ENCODE measurements around the gene PCDHGC5. TPM values are rescaled to one million over a fixed set of nuclear protein-coding genes. Genes with fewer than 3 reads are reported as not detected.

PCDHGC5 gene
- total and polyA plus RNA-seq, 2 donors (not counting 3 experiments of a cell fraction or from before 2014, with no cell fraction given) = 0.21 to 1.2 TPM

DNA sequence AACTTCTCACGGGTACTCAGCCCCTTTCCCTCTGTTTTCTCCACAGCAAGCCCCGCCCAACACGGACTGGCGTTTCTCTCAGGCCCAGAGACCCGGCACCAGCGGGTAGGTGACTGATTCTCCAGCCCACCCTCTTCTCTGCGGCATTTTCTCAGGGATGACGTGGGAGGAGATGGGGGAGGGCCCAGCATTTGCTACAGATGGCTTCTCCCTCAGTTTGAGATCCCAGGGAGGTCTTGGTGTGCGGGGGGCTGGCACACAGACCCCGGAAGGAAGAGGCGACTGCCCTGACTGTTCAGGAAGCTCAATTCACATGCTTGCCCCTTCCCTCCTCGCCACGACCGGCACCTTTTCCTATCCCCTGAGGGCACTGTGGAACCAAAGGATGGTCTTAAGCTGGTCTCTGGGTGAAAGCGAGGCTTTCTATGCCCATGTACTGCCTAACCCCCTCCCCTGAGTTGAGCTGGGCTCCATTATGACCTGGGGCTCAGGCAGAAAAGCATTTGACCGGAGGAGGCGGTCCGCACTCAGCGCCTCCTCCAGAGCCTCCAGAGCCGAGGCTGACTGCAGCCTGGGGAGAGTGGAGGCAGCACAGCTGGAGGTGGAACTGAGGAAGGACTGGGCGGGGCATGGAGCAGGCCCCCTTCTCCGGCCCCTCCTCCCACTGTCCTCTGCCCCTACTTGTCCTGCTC is 6.0 kb downstream of the PCDHGC5 start:
- no peaks in the 10 kb centered on the region for H3K4me1 ChIP-seq (ENCODE audit: control insufficient read depth, extremely low read depth, insufficient read depth, low read length)
- H3K27ac ChIP-seq (ENCODE audit: insufficient read depth, low read depth, low read length) = no peak overlapping the region
- no TSS peak for BruUV-seq (replicated peaks)
- H3K9me1 ChIP-seq (replicated peaks; ENCODE audit: control insufficient read depth, extremely low read depth, insufficient read depth, low read length) = no peaks in the 10 kb centered on the region
- ChIA-PET POLR2A (no interaction called here), CTCF (interaction anchor here (0.6 to 2.7 kb wide), 5 partner anchors 9 to 121 kb away, joined by 3 to 18 read pairs (median 3); partner anchors contain the start of genes PCDHGA12 and PCDHGA6)
- H3K4me2 ChIP-seq (ENCODE audit: insufficient read depth, low read length) = no peak overlapping the region
- no peaks in the 10 kb centered on the region for H3K9me3 ChIP-seq (replicated peaks; ENCODE audit: control insufficient read depth, insufficient read depth, low read length)
- dilution Hi-C loops (cut with MboI; ENCODE audit: extremely low pct_ligation_motif_present, low sequenced_read_pairs) (no loop called here), intact Hi-C loops (cut with micrococcal nuclease) (no loop called here)
- DNase-seq (ENCODE audit: low read depth, low spot score) (no peak), FAIRE-seq (no peak)
- H3K4me3 ChIP-seq (replicated peaks in 1 of 3; ENCODE audit: insufficient read depth in 1 of 3, low read depth in 1 of 3, low read length in 3 of 3) = no peak overlapping the region
- TF ChIP-seq POLR2AphosphoS5 (IDR thresholded peaks at IDR 0.05; ENCODE audit: insufficient read depth, low read depth, low read length) (no peak), POLR2A (IDR thresholded peaks at IDR 0.05; ENCODE audit: low read depth, low read length) (no peak), MYC (IDR thresholded peaks at IDR 0.05; ENCODE audit: low read depth, low read length) (no peak), JUN (IDR thresholded peaks at IDR 0.05; ENCODE audit: borderline replicate concordance, insufficient read depth, insufficient read length, low read depth) (no peak)
- TF ChIP-seq, protein P1, sequence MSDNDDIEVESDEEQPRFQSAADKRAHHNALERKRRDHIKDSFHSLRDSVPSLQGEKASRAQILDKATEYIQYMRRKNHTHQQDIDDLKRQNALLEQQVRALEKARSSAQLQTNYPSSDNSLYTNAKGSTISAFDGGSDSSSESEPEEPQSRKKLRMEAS (IDR thresholded peaks at IDR 0.05; ENCODE audit: insufficient read depth, insufficient read length) = no peak
- TF ChIP-seq, protein P2, sequence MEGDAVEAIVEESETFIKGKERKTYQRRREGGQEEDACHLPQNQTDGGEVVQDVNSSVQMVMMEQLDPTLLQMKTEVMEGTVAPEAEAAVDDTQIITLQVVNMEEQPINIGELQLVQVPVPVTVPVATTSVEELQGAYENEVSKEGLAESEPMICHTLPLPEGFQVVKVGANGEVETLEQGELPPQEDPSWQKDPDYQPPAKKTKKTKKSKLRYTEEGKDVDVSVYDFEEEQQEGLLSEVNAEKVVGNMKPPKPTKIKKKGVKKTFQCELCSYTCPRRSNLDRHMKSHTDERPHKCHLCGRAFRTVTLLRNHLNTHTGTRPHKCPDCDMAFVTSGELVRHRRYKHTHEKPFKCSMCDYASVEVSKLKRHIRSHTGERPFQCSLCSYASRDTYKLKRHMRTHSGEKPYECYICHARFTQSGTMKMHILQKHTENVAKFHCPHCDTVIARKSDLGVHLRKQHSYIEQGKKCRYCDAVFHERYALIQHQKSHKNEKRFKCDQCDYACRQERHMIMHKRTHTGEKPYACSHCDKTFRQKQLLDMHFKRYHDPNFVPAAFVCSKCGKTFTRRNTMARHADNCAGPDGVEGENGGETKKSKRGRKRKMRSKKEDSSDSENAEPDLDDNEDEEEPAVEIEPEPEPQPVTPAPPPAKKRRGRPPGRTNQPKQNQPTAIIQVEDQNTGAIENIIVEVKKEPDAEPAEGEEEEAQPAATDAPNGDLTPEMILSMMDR (IDR thresholded peaks at IDR 0.05; ENCODE audit: extremely low read depth in 1 of 2, insufficient read depth in 1 of 2, low read depth in 1 of 2, low read length in 2 of 2) = no peak
- H3K79me2 ChIP-seq (ENCODE audit: control insufficient read depth, insufficient read depth, low read length) = no peaks in the 10 kb centered on the region
- H3K36me3 ChIP-seq (ENCODE audit: control insufficient read depth in 2 of 2, extremely low read depth in 1 of 2, insufficient read depth in 2 of 2, low read length in 2 of 2) = no peaks in the 10 kb centered on the region
- H4K20me1 ChIP-seq (replicated peaks; ENCODE audit: control insufficient read depth, extremely low read depth, insufficient read depth, low read length) = no peaks in the 10 kb centered on the region
- no peak overlapping the region for H2AFZ ChIP-seq (ENCODE audit: low read depth, low read length)
- no peak overlapping the region for H3K9ac ChIP-seq (replicated peaks; ENCODE audit: extremely low read depth, insufficient read depth, low read length)
- H3K27me3 ChIP-seq (ENCODE audit: control insufficient read depth in 2 of 2, insufficient read depth in 2 of 2, low read length in 2 of 2) = peaks cover 10 to 25% of the 10 kb centered on the region in 2 experiments
